ENCODE results near the gene TPM2. TPM values are rescaled to one million over a fixed set of nuclear protein-coding genes. Genes with fewer than 3 reads are reported as not detected.

Gene TPM2
- total RNA-seq, 1 donor from 2014 or later, result 24.3 TPM

DNA sequence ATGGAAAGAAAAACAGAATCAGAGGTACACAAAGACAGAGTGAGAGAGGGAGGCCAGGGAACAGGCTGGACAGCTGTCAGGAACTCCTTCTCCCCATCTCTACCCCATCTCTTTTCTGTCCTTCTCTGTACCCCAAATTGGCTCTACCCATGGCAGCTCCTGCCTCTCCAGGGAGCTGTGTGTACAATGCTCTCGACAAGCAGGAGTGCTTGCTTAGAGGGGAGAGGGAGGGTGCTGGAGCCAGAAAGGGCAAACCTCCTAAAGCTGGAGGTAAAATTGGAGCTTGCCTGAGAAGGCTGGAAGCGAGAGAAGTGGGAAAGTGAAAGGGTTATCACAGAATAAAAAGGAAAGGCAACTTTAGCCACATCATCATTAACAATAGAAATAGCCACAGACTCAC lies 6.4 kb downstream of the TPM2 start:
- Mint-ChIP-seq H3K4me1 (ENCODE audit: low read depth) (peaks cover 1% of the 10 kb centered on the region), H3K27ac (no peak overlapping the region), H3K9me3 (ENCODE audit: low read depth) (no peaks in the 10 kb centered on the region), H3K36me3 (ENCODE audit: insufficient read depth) (peaks cover 2% of the 10 kb centered on the region), H3K4me3 (ENCODE audit: low read depth) (no peak overlapping the region), H3K27me3 (peaks cover 5% of the 10 kb centered on the region)
- no peak for DNase-seq (ENCODE audit: low spot score, unreplicated experiment)
- TF ChIP-seq, protein P1, sequence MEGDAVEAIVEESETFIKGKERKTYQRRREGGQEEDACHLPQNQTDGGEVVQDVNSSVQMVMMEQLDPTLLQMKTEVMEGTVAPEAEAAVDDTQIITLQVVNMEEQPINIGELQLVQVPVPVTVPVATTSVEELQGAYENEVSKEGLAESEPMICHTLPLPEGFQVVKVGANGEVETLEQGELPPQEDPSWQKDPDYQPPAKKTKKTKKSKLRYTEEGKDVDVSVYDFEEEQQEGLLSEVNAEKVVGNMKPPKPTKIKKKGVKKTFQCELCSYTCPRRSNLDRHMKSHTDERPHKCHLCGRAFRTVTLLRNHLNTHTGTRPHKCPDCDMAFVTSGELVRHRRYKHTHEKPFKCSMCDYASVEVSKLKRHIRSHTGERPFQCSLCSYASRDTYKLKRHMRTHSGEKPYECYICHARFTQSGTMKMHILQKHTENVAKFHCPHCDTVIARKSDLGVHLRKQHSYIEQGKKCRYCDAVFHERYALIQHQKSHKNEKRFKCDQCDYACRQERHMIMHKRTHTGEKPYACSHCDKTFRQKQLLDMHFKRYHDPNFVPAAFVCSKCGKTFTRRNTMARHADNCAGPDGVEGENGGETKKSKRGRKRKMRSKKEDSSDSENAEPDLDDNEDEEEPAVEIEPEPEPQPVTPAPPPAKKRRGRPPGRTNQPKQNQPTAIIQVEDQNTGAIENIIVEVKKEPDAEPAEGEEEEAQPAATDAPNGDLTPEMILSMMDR (IDR thresholded peaks at IDR 0.05; ENCODE audit: unreplicated experiment), result no peak

- DNase-seq (ENCODE audit: low spot score, unreplicated experiment), result no peak
- H3K4me1 Mint-ChIP-seq (ENCODE audit: low read depth), result peaks cover 1% of the 10 kb centered on the region
- H3K4me3 Mint-ChIP-seq (ENCODE audit: low read depth), result no peak overlapping the region
- H3K27me3 Mint-ChIP-seq, result peaks cover 5% of the 10 kb centered on the region
- peaks cover 2% of the 10 kb centered on the region for H3K36me3 Mint-ChIP-seq (ENCODE audit: insufficient read depth)
- TF ChIP-seq, protein P1 (IDR thresholded peaks at IDR 0.05; ENCODE audit: unreplicated experiment), result no peak
- no peaks in the 10 kb centered on the region for H3K9me3 Mint-ChIP-seq (ENCODE audit: low read depth)
- no peak overlapping the region for H3K27ac Mint-ChIP-seq
Observed at GRCh38 chr9:35682520-35683315, 7.0 kb downstream of the TPM2 start.

GRCh38 chr9:35682051-35682450 lies 7.7 kb downstream of the TPM2 start:
- no peak overlapping the region for H3K27ac Mint-ChIP-seq
- peaks cover 7% of the 10 kb centered on the region for H3K27me3 Mint-ChIP-seq
- DNase-seq (ENCODE audit: low spot score, unreplicated experiment), result no peak
- H3K4me1 Mint-ChIP-seq (ENCODE audit: low read depth), result peaks cover 1% of the 10 kb centered on the region
- H3K4me3 Mint-ChIP-seq (ENCODE audit: low read depth), result no peak overlapping the region
- no peaks in the 10 kb centered on the region for H3K9me3 Mint-ChIP-seq (ENCODE audit: low read depth)
- peaks cover 2% of the 10 kb centered on the region for H3K36me3 Mint-ChIP-seq (ENCODE audit: insufficient read depth)
- TF ChIP-seq, protein P1 (IDR thresholded peaks at IDR 0.05; ENCODE audit: unreplicated experiment), result no peak

DNA sequence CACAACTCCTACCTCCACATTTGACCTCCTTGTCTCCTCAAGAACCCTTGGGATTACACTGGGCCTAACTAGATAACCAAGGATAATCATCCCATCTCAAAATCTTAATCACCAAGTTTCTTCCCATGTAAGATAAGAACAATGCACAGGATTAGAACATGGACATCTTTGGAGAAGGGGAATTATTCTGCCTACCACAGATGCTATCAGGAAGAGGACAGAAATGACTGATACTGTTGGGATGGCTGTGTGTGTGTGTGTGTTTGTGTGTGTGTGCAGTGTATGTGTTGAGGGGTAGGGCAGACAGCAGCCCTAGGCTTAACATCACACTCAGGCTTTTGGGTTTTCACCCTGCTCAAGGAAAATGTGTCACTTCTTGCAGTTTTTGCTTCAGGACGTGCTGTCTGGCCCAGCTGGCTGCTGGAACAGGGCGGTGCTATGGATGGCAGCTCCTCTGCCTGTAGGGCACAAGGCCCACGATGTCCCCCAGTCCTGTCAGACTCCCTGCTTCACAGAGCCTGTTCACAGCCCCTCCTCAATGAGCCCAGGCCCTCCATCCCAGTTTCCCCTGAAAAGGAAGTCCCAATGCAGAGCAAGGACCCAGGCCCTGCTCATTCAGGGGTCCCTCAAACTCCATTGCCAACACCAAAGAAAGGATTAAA lies 8.3 kb downstream of the TPM2 start:
- no peak overlapping the region for H3K27ac Mint-ChIP-seq
- peaks cover 7% of the 10 kb centered on the region for H3K27me3 Mint-ChIP-seq
- TF ChIP-seq, protein P1 (IDR thresholded peaks at IDR 0.05; ENCODE audit: unreplicated experiment), result no peak
- no peaks in the 10 kb centered on the region for H3K9me3 Mint-ChIP-seq (ENCODE audit: low read depth)
- H3K4me3 Mint-ChIP-seq (ENCODE audit: low read depth), result no peak overlapping the region
- peaks cover 2% of the 10 kb centered on the region for H3K36me3 Mint-ChIP-seq (ENCODE audit: insufficient read depth)
- no peak for DNase-seq (ENCODE audit: low spot score, unreplicated experiment)
- peaks cover 1% of the 10 kb centered on the region for H3K4me1 Mint-ChIP-seq (ENCODE audit: low read depth)

GRCh38 chr9:35680331-35681105 lies 9.2 kb downstream of the TPM2 start:
- peaks cover 10% of the 10 kb centered on the region for H3K27me3 Mint-ChIP-seq
- DNase-seq (ENCODE audit: low spot score, unreplicated experiment), result no peak
- no peaks in the 10 kb centered on the region for H3K9me3 Mint-ChIP-seq (ENCODE audit: low read depth)
- no peak overlapping the region for H3K27ac Mint-ChIP-seq
- H3K36me3 Mint-ChIP-seq (ENCODE audit: insufficient read depth), result peaks cover 2% of the 10 kb centered on the region
- H3K4me1 Mint-ChIP-seq (ENCODE audit: low read depth), result peaks cover 4% of the 10 kb centered on the region
- TF ChIP-seq, protein P1 (IDR thresholded peaks at IDR 0.05; ENCODE audit: unreplicated experiment), result no peak
- no peak overlapping the region for H3K4me3 Mint-ChIP-seq (ENCODE audit: low read depth)

All from progenitor cell of endocrine pancreas (in vitro differentiated cells).